ENCODE results near the gene TMEM81. TPM values are rescaled to one million over a fixed set of nuclear protein-coding genes. Genes with fewer than 3 reads are reported as not detected.

The TMEM81 gene
- total RNA-seq, 1 donor from 2014 or later: 3.5 TPM

DNA sequence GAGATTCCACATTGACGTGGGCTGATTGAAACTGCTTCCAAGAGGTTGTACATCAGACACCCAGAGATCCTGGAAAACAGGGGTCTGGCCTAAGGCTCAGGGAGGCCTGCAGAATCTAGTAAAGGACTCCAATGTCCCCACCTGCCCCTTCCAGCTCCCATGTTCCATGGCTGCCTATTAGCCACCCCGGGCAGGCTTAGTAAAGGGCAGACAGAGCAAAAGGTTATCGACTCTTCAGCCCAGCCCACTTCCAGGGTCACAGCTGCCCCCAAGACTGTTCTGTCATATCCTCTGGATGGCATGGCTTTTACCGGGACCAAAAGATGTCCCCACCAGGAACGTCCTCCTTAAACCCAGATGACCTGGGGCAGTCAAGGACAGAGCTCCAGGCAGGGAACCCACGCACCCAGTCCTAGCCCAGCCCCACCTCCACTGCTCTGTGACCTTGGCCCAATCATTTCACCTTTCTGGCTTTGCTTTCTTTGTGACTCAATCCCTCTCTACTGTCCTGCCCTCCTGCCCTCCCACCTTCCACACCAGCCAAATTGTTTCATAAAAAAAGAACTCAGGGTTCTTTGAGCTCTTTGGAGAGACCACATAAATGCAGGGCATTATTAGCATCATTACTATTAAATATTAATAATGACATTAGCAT is 46.0 kb downstream of the TMEM81 start:
- Histone ChIP-seq H3K4me1 (peaks cover 3% of the 10 kb centered on the region), H3K4me3 (no peak overlapping the region), H3K27me3 (peaks cover 21% of the 10 kb centered on the region), H3K36me3 (no peaks in the 10 kb centered on the region), H3K9me3 (no peaks in the 10 kb centered on the region), H3K27ac (no peak overlapping the region)
- ATAC-seq (no peak), DNase-seq (no peak)
- intact Hi-C loops (cut with DNase I): no loop called here
- TF ChIP-seq, protein P1, sequence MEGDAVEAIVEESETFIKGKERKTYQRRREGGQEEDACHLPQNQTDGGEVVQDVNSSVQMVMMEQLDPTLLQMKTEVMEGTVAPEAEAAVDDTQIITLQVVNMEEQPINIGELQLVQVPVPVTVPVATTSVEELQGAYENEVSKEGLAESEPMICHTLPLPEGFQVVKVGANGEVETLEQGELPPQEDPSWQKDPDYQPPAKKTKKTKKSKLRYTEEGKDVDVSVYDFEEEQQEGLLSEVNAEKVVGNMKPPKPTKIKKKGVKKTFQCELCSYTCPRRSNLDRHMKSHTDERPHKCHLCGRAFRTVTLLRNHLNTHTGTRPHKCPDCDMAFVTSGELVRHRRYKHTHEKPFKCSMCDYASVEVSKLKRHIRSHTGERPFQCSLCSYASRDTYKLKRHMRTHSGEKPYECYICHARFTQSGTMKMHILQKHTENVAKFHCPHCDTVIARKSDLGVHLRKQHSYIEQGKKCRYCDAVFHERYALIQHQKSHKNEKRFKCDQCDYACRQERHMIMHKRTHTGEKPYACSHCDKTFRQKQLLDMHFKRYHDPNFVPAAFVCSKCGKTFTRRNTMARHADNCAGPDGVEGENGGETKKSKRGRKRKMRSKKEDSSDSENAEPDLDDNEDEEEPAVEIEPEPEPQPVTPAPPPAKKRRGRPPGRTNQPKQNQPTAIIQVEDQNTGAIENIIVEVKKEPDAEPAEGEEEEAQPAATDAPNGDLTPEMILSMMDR (IDR thresholded peaks at IDR 0.05): no peak

DNA sequence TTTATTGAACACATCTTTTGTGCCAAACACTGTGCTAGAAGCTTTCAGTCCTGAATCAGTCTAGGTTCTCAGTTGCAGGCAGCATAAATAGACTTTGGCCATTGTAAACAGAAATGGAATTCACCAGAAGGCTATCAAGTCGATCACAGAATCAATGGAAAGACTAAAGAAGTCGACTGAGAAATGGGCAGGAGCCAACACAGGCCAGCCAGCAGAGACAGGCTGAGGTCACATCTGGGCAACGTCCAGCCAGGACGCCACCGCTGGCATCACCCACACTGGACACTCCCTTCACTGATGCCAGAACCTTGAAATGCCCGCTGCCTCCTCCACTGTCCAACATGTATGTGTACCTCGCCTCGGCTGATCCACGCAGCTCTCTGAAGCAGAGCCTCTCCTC is 46.7 kb downstream of the TMEM81 start:
- no peak overlapping the region for H3K4me3 ChIP-seq
- DNase-seq: no peak
- intact Hi-C loops (cut with DNase I): no loop called here
- no peaks in the 10 kb centered on the region for H3K4me1 ChIP-seq
- H3K9me3 ChIP-seq: no peaks in the 10 kb centered on the region
- TF ChIP-seq, protein P1 (IDR thresholded peaks at IDR 0.05): no peak
- ATAC-seq: no peak
- H3K36me3 ChIP-seq: no peaks in the 10 kb centered on the region
- peaks cover 13% of the 10 kb centered on the region for H3K27me3 ChIP-seq
- no peak overlapping the region for H3K27ac ChIP-seq

Other genes starting within 250 kb of the TMEM81 start
- 24.1 TPM for gene NFASC, start 213.6 kb downstream of the TMEM81 start, total RNA-seq
- not detected for gene CNTN2, start 41.2 kb downstream of the TMEM81 start, total RNA-seq
- gene RBBP5, start 37.5 kb upstream of the TMEM81 start, total RNA-seq: 16.6 TPM
- gene DSTYK, start 127.2 kb upstream of the TMEM81 start, total RNA-seq: 12.7 TPM
- gene TMCC2, start 143.5 kb upstream of the TMEM81 start, total RNA-seq: 4.8 TPM
- 8.8 TPM for gene NUAK2, start 237.3 kb upstream of the TMEM81 start, total RNA-seq

All from upper lobe of right lung (tissue), 1 donor.